Left hindlimb (tissue), 1 donor: ENCODE measurements around the gene KSR1.

Experiments
- DNase-seq: peaks from one replicate; pipeline ENCODE4 v3.0.0-alpha.2; 2018

The KSR1 gene

GRCh38 chr17:27597783-27598320 is 141.6 kb downstream of the KSR1 start:
- no peak for DNase-seq

GRCh38 chr17:27598337-27599050 is 142.2 kb downstream of the KSR1 start:
- no peak for DNase-seq

GRCh38 chr17:27600471-27600870 is 144.2 kb downstream of the KSR1 start:
- no peak for DNase-seq

GRCh38 chr17:27601069-27601974 is 145.1 kb downstream of the KSR1 start:
- DNase-seq, result peak; percentile 82

- DNase-seq, result no peak
Measured at GRCh38 chr17:27601975-27602302, 145.7 kb downstream of the KSR1 start.

- DNase-seq, result peak; percentile 72
Measured at GRCh38 chr17:27602721-27603420, 146.6 kb downstream of the KSR1 start.

GRCh38 chr17:27603421-27603770 is 147.1 kb downstream of the KSR1 start:
- DNase-seq, result no peak

GRCh38 chr17:27603880-27604794 is 147.9 kb downstream of the KSR1 start:
- no peak for DNase-seq

GRCh38 chr17:27605409-27605808 is 149.2 kb downstream of the KSR1 start:
- DNase-seq, result no peak

- DNase-seq, result no peak
Measured at GRCh38 chr17:27607521-27608091, 151.4 kb downstream of the KSR1 start.

- DNase-seq, result no peak
Measured at GRCh38 chr17:27608328-27609230, 152.3 kb downstream of the KSR1 start.

GRCh38 chr17:27609611-27610303 is 153.5 kb downstream of the KSR1 start:
- no peak for DNase-seq

GRCh38 chr17:27610304-27610677 is 154.0 kb downstream of the KSR1 start:
- no peak for DNase-seq

GRCh38 chr17:27612160-27612770 is 156.0 kb downstream of the KSR1 start:
- DNase-seq, result no peak

GRCh38 chr17:27613433-27613832 is 157.2 kb downstream of the KSR1 start:
- DNase-seq, result no peak

GRCh38 chr17:27615121-27615520 is 158.9 kb downstream of the KSR1 start:
- no peak for DNase-seq

- no peak for DNase-seq
Measured at GRCh38 chr17:27616414-27616813, 160.2 kb downstream of the KSR1 start.

GRCh38 chr17:27618417-27618816 is 162.2 kb downstream of the KSR1 start:
- no peak for DNase-seq

GRCh38 chr17:27620721-27621120 is 164.5 kb downstream of the KSR1 start:
- DNase-seq, result no peak

- DNase-seq, result no peak
Measured at GRCh38 chr17:27621536-27621935, 165.3 kb downstream of the KSR1 start.
